Iris pigment epithelial cell (primary cell): ENCODE measurements around the gene TMEM131L.
"Not testable (repeated sequence)": the region's sequence is repeated elsewhere in the genome, so short reads cannot be mapped to it uniquely, and the experiment has no call there.

Experiments used
- DNase-seq: peaks from one replicate; pipeline ENCODE4 v3.0.0-alpha.2; 2011; ENCODE audit warnings: low read depth

Gene TMEM131L

GRCh38 chr4:153506341-153507309 is 40.5 kb downstream of the TMEM131L start:
- peak; percentile 60 for DNase-seq

- DNase-seq, result no peak
Observed at GRCh38 chr4:153507310-153508073, 41.3 kb downstream of the TMEM131L start.

GRCh38 chr4:153509212-153509611 is 43.1 kb downstream of the TMEM131L start:
- not testable (repeated sequence) for DNase-seq

- DNase-seq, result no peak
Observed at GRCh38 chr4:153509724-153510123, 43.6 kb downstream of the TMEM131L start.

- DNase-seq, result no peak
Observed at GRCh38 chr4:153510252-153511001, 44.3 kb downstream of the TMEM131L start.

GRCh38 chr4:153511104-153511503 is 44.9 kb downstream of the TMEM131L start:
- no peak for DNase-seq

- DNase-seq, result no peak
Observed at GRCh38 chr4:153512162-153512852, 46.1 kb downstream of the TMEM131L start.

GRCh38 chr4:153512952-153513500 is 46.9 kb downstream of the TMEM131L start:
- no peak for DNase-seq

- DNase-seq, result peak; percentile 65
Observed at GRCh38 chr4:153513596-153513995, 47.4 kb downstream of the TMEM131L start.

- DNase-seq, result peak; percentile 78
Observed at GRCh38 chr4:153514001-153514526, 47.9 kb downstream of the TMEM131L start.

- DNase-seq, result peak; percentile 65
Observed at GRCh38 chr4:153514688-153515426, 48.7 kb downstream of the TMEM131L start.

- no peak for DNase-seq
Observed at GRCh38 chr4:153517159-153517558, 51.0 kb downstream of the TMEM131L start.

- DNase-seq, result no peak
Observed at GRCh38 chr4:153518001-153518400, 51.8 kb downstream of the TMEM131L start.

GRCh38 chr4:153518637-153519389 is 52.7 kb downstream of the TMEM131L start:
- no peak for DNase-seq

- no peak for DNase-seq
Observed at GRCh38 chr4:153519687-153520086, 53.5 kb downstream of the TMEM131L start.

- no peak for DNase-seq
Observed at GRCh38 chr4:153520227-153520626, 54.1 kb downstream of the TMEM131L start.

GRCh38 chr4:153520801-153521329 is 54.7 kb downstream of the TMEM131L start:
- DNase-seq, result no peak

GRCh38 chr4:153521478-153521877 is 55.3 kb downstream of the TMEM131L start:
- DNase-seq, result no peak
